ENCODE measurements around the gene EXO1.

DNA sequence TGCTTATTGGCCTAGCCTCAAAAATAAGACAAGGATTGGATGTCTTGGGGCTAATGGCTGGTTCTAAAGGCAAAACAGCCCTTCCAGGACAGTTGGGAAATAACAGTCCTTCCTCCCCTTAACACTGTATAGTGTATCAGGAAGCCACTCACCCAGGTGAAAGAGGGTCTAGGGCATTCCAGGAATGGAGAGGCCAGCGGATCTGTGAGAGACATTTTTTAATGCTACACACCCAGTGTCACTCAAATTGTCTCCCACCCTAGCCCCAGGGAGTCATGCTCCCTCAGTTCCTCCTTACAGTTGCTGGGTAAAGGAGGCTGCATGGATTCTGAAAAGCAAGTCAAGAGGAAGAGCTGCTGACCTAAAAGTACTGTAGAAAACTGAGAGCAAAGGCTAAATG is 24.1 kb upstream of the EXO1 start:
- TF ChIP-seq EZH2 (IDR thresholded peaks at IDR 0.05; ENCODE audit: borderline replicate concordance, low read depth, low read length, poor library complexity, severe bottlenecking), result no peak
- TF ChIP-seq, protein P1, sequence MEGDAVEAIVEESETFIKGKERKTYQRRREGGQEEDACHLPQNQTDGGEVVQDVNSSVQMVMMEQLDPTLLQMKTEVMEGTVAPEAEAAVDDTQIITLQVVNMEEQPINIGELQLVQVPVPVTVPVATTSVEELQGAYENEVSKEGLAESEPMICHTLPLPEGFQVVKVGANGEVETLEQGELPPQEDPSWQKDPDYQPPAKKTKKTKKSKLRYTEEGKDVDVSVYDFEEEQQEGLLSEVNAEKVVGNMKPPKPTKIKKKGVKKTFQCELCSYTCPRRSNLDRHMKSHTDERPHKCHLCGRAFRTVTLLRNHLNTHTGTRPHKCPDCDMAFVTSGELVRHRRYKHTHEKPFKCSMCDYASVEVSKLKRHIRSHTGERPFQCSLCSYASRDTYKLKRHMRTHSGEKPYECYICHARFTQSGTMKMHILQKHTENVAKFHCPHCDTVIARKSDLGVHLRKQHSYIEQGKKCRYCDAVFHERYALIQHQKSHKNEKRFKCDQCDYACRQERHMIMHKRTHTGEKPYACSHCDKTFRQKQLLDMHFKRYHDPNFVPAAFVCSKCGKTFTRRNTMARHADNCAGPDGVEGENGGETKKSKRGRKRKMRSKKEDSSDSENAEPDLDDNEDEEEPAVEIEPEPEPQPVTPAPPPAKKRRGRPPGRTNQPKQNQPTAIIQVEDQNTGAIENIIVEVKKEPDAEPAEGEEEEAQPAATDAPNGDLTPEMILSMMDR (conservative IDR thresholded peaks at IDR 0.05; ENCODE audit: low read depth, low read length), result no peak
